ENCODE results near the gene FAM136A.

- TF ChIP-seq CTCF (IDR thresholded peaks at IDR 0.05) = peak; percentile 78
- no peak for TF ChIP-seq EZH2 (IDR thresholded peaks at IDR 0.05; ENCODE audit: borderline replicate concordance, insufficient read depth, low read depth, low read length, poor library complexity, severe bottlenecking)
Measured at GRCh38 chr2:70340761-70341476, 39.1 kb upstream of the FAM136A start.

Measured in B cell (primary cell).